Stomach (tissue), 9 donors: ENCODE results near the gene CFAP46. TPM values are rescaled to one million over a fixed set of nuclear protein-coding genes. Genes with fewer than 3 reads are reported as not detected.

Experiments used
- DNase-seq, 2 donors: peaks; one replicate each; pipeline versions ENCODE4 v3.0.0 to v3.0.0-alpha.2; 2013 to 2019
- H3K27ac ChIP-seq, 5 donors: fragments of 200-600 bp in 4 of 5; sonication (generic) in 4 of 5; one replicate each; pipeline ENCODE4 v1.5.1; 2013 to 2019; ENCODE audit warnings: mild to moderate bottlenecking in 1 of 5, moderate library complexity in 1 of 5
- H3K27me3 ChIP-seq, 3 donors: fragments of 200-600 bp; sonication (generic); one replicate each; pipeline ENCODE4 v1.5.1; 2017 to 2019; ENCODE audit warnings: mixed run types in 1 of 3
- H3K36me3 ChIP-seq, 4 donors: fragments of 200-600 bp; sonication (generic); 1 replicate in 3 of 4; 2 replicates in 1 of 4; pipeline ENCODE4 v1.5.1; 2016 to 2019
- H3K4me1 ChIP-seq, 4 donors: fragments of 200-600 bp; sonication (generic); one replicate each; pipeline ENCODE4 v1.5.1; 2016 to 2019
- H3K4me3 ChIP-seq, 4 donors: fragments of 200-600 bp; sonication (generic) in 3 of 4; one replicate each; pipeline ENCODE4 v1.5.1; 2016 to 2019; ENCODE audit warnings: mild to moderate bottlenecking in 1 of 4
- H3K9me3 ChIP-seq, 4 donors: fragments of 200-600 bp; sonication (generic); one replicate each; pipeline ENCODE4 v1.5.1; 2016 to 2019
- CTCF ChIP-seq, 7 experiments: fragments of 450-650 bp in 4 of 7; fragments of 200-600 bp in 3 of 7; sonication (generic) in 3 of 7; IDR thresholded peaks; one replicate each; pipeline ENCODE4 v1.5.1; 2016 to 2019; ENCODE audit warnings: antibody characterized with exemption in 7 of 7, control low read depth in 2 of 7, mild to moderate bottlenecking in 1 of 7
- EP300 ChIP-seq: sonication (generic); formaldehyde crosslinking; IDR thresholded peaks from one replicate; pipeline ENCODE4 v1.6.1; 2017; ENCODE audit warnings: antibody characterized with exemption
- POLR2A ChIP-seq, 4 donors: fragments of 450-650 bp; IDR thresholded peaks; one replicate each; pipeline ENCODE4 v1.6.1; 2016; ENCODE audit warnings: antibody characterized with exemption in 4 of 4, control low read depth in 2 of 4, mild to moderate bottlenecking in 1 of 4, moderate library complexity in 1 of 4
- POLR2AphosphoS5 ChIP-seq, 3 donors: sonication (generic); formaldehyde crosslinking; IDR thresholded peaks; one replicate each; pipeline ENCODE4 v1.6.1; 2016; ENCODE audit warnings: antibody characterized with exemption in 3 of 3
- WGBS, 5 donors: extraction: QIAGEN DNeasy Blood & Tissue Kit in 3 of 5; methylation state at CpG; one replicate each; pipeline versions ENCODE4 v1.1.5 to v1.1.7; 2013 to 2018; 5-methylcytosine and 5-hydroxymethylcytosine counted together
- intact Hi-C: fragments of 100-400 bp; cut with DNase I; formaldehyde crosslinking; loops from one replicate; pipeline ENCODE4 v1.15.1; 2023; ENCODE audit warnings: low total_unique reads
- polyA plus RNA-seq, 3 donors: library from polyadenylated mRNA; stranded (reverse); fragments of 200-250 nt; gene quantifications; one replicate each; pipeline ENCODE4 v1.2.3, GENCODE V29; 2013
- total RNA-seq, 5 donors: library from RNA; depleted of rRNA; stranded (reverse); fragments of >200 nt; gene quantifications; one replicate each; pipeline versions ENCODE4 v1.1.0 to v1.2.3, GENCODE V29; 2014 to 2016
- donor health status: healthy with polysubstance abuse.
- donor health status: Bipolar disorder and iron deficiency.
- donor health status: healthy.

Gene CFAP46
- total and polyA plus RNA-seq, 8 donors: under 0.01 to 5.8 (median 1.8) TPM; not detected in 1

- Histone ChIP-seq H3K36me3 (no peaks in the 10 kb centered on the region), H3K4me1 (peaks cover 7 to 27% (median 15%) of the 10 kb centered on the region in 4 donors), H3K9me3 (peaks cover 0 to 6% (median 1%) of the 10 kb centered on the region in 4 donors), H3K27ac (peak overlapping the region; percentile 40 to 64 (median 58)), H3K4me3 (peak overlapping the region; percentile 15 to 35 (median 26)), H3K27me3 (peaks cover 0 to 45% (median 0%) of the 10 kb centered on the region in 3 donors)
- DNase-seq: no peak
- WGBS, 5 donors: 50 to 67% (median 60%) methylated on average over 13 to 21 of the region's 21 CpGs
- intact Hi-C loops: no loop called here
- TF ChIP-seq POLR2AphosphoS5 (IDR thresholded peaks at IDR 0.05) (no peak), CTCF (IDR thresholded peaks at IDR 0.05) (no peak), EP300 (no peak), POLR2A (IDR thresholded peaks at IDR 0.05) (no peak)
Measured at GRCh38 chr10:132848951-132849545, 93.3 kb downstream of the CFAP46 start.

GRCh38 chr10:132848291-132848701, 94.1 kb downstream of the CFAP46 start:
- DNase-seq: peak; percentile 60 to 66
- Histone ChIP-seq H3K27me3 (peaks cover 0 to 47% (median 0%) of the 10 kb centered on the region in 3 donors), H3K4me1 (peaks cover 7 to 27% (median 15%) of the 10 kb centered on the region in 4 donors)

DNA sequence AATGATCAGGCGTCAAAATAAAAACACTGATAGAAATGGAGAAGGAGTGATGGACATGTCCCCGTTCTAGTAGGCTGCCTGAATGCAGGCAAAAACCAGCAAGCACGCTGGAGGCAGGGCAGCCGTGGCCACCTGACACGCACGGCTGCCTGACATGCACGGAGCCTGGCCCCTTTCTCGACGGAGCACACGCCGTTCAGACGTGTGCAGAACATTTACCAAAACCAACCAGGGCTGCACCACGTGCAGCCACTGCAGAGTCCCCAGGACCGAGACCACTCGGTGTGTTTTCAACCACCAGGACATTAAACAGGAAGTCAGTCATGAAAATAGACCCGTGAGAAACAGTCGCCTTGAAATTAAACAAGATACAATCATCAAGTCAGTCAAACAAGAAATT, 94.5 kb downstream of the CFAP46 start:
- Histone ChIP-seq H3K27me3 (peaks cover 0 to 52% (median 0%) of the 10 kb centered on the region in 3 donors), H3K4me3 (peak overlapping the region; percentile 15 to 35 (median 26)), H3K4me1 (peaks cover 7 to 27% (median 15%) of the 10 kb centered on the region in 4 donors), H3K9me3 (peaks cover 0 to 12% (median 8%) of the 10 kb centered on the region in 4 donors), H3K27ac (peak overlapping the region; percentile 29 to 64 (median 58)), H3K36me3 (no peaks in the 10 kb centered on the region)
- intact Hi-C loops: no loop called here
- 9 to 18% (median 14%) methylated on average over 17 of the region's 17 CpGs for WGBS, 5 donors
- TF ChIP-seq EP300: no peak
- TF ChIP-seq POLR2A (IDR thresholded peaks at IDR 0.05): no peak
- no peak for TF ChIP-seq POLR2AphosphoS5 (IDR thresholded peaks at IDR 0.05)
- no peak for TF ChIP-seq CTCF (IDR thresholded peaks at IDR 0.05)
- DNase-seq: no peak

More at GRCh38 chr10:132848291-132848701, 94.1 kb downstream of the CFAP46 start:
- 3 to 10% (median 5%) methylated on average over 12 of the region's 12 CpGs for WGBS, 5 donors
- Histone ChIP-seq H3K27ac (peak overlapping the region; percentile 40 to 64 (median 58)), H3K9me3 (peaks cover 0 to 7% (median 4%) of the 10 kb centered on the region in 4 donors), H3K4me3 (peak overlapping the region; percentile 15 to 35 (median 26)), H3K36me3 (no peaks in the 10 kb centered on the region)
- intact Hi-C loops: no loop called here
- TF ChIP-seq POLR2A (IDR thresholded peaks at IDR 0.05) (no peak), CTCF (IDR thresholded peaks at IDR 0.05) (no peak), EP300 (no peak), POLR2AphosphoS5 (IDR thresholded peaks at IDR 0.05) (no peak)

- 60 to 92% (median 84%) methylated on average over 2 to 10 of the region's 10 CpGs for WGBS, 5 donors
- Histone ChIP-seq H3K27ac (peak overlapping the region in 1 of 5 donors; percentile 64), H3K27me3 (peaks cover 0 to 55% (median 0%) of the 10 kb centered on the region in 3 donors), H3K4me1 (peaks cover 7 to 27% (median 15%) of the 10 kb centered on the region in 4 donors), H3K4me3 (no peak overlapping the region), H3K9me3 (peaks cover 2 to 16% (median 13%) of the 10 kb centered on the region in 4 donors), H3K36me3 (no peaks in the 10 kb centered on the region)
- intact Hi-C loops: no loop called here
- no peak for DNase-seq
- TF ChIP-seq CTCF (IDR thresholded peaks at IDR 0.05) (no peak), POLR2AphosphoS5 (IDR thresholded peaks at IDR 0.05) (no peak), POLR2A (IDR thresholded peaks at IDR 0.05) (no peak), EP300 (no peak)
Measured at GRCh38 chr10:132847416-132847777, 95.0 kb downstream of the CFAP46 start.
